ENCODE results near the gene RASSF5.
"Not testable (repeated sequence)": the region's sequence is repeated elsewhere in the genome, so short reads cannot be mapped to it uniquely, and the experiment has no call there.

RASSF5 gene

GRCh38 chr1:206600527-206600926 is 93.2 kb downstream of the RASSF5 start:
- Mint-ChIP-seq H3K4me3 (no peak overlapping the region), H3K4me1 (no peaks in the 10 kb centered on the region), H3K36me3 (peaks cover 100% of the 10 kb centered on the region), H3K27ac (no peak overlapping the region), H3K9me3 (no peaks in the 10 kb centered on the region)
- no peak for ATAC-seq
- DNase-seq (ENCODE audit: low spot score in 2 of 2) = no peak

- Mint-ChIP-seq H3K36me3 (peaks cover 98% of the 10 kb centered on the region), H3K27ac (no peak overlapping the region), H3K4me1 (peaks cover 18% of the 10 kb centered on the region), H3K4me3 (no peak overlapping the region), H3K9me3 (no peaks in the 10 kb centered on the region)
- no peak for ATAC-seq
- no peak for DNase-seq (ENCODE audit: low spot score in 2 of 2)
Measured at GRCh38 chr1:206604861-206605260, 97.5 kb downstream of the RASSF5 start.

GRCh38 chr1:206606867-206607266 is 99.5 kb downstream of the RASSF5 start:
- Mint-ChIP-seq H3K4me3 (no peak overlapping the region), H3K4me1 (peaks cover 34% of the 10 kb centered on the region), H3K27ac (no peak overlapping the region), H3K9me3 (no peaks in the 10 kb centered on the region), H3K36me3 (peaks cover 98% of the 10 kb centered on the region)
- ATAC-seq (no peak), DNase-seq (ENCODE audit: low spot score in 2 of 2) (no peak)

- H3K4me1 Mint-ChIP-seq = peaks cover 37% of the 10 kb centered on the region
- H3K9me3 Mint-ChIP-seq = no peaks in the 10 kb centered on the region
- peaks cover 87% of the 10 kb centered on the region for H3K36me3 Mint-ChIP-seq
- DNase-seq (ENCODE audit: low spot score in 2 of 2) = peak; percentile 43 to 79
- ATAC-seq = no peak
- H3K4me3 Mint-ChIP-seq = peak overlapping the region; percentile 44
- peak overlapping the region; percentile 87 for H3K27ac Mint-ChIP-seq
Measured at GRCh38 chr1:206608108-206608698, 100.9 kb downstream of the RASSF5 start.

- Mint-ChIP-seq H3K9me3 (no peaks in the 10 kb centered on the region), H3K4me1 (peaks cover 37% of the 10 kb centered on the region), H3K4me3 (peak overlapping the region; percentile 44), H3K36me3 (peaks cover 75% of the 10 kb centered on the region), H3K27ac (peak overlapping the region; percentile 87)
- no peak for DNase-seq (ENCODE audit: low spot score in 2 of 2)
- ATAC-seq = peak; percentile 20
Measured at GRCh38 chr1:206609229-206609991, 102.1 kb downstream of the RASSF5 start.

GRCh38 chr1:206612129-206612876 is 105.0 kb downstream of the RASSF5 start, which contains the start of gene EIF2D:
TSS of gene EIF2D (minus strand) at chr1:206612465. CDS start at chr1:206612342, 123 bp downstream.
- peak; percentile 97 for ATAC-seq
- no peaks in the 10 kb centered on the region for H3K9me3 Mint-ChIP-seq
- peak within 1 kb of the TSS; percentile 93 for H3K4me3 Mint-ChIP-seq
- peaks cover 49% of the 10 kb centered on the region for H3K36me3 Mint-ChIP-seq
- peak within 1 kb of the TSS; percentile 98 for H3K27ac Mint-ChIP-seq
- DNase-seq (ENCODE audit: low spot score in 2 of 2) = peak; percentile 97 to 98
- H3K4me1 Mint-ChIP-seq = peaks cover 37% of the 10 kb centered on the region

GRCh38 chr1:206626396-206626795 is 119.1 kb downstream of the RASSF5 start:
- not testable (repeated sequence) for ATAC-seq; H3K4me1 Mint-ChIP-seq; H3K27ac Mint-ChIP-seq; DNase-seq (ENCODE audit: low spot score in 2 of 2); H3K36me3 Mint-ChIP-seq; H3K9me3 Mint-ChIP-seq; H3K4me3 Mint-ChIP-seq

- DNase-seq (ENCODE audit: low spot score in 2 of 2) (no peak), ATAC-seq (no peak)
- Mint-ChIP-seq H3K4me1 (no peaks in the 10 kb centered on the region), H3K4me3 (no peak overlapping the region), H3K9me3 (no peaks in the 10 kb centered on the region), H3K27ac (no peak overlapping the region), H3K36me3 (no peaks in the 10 kb centered on the region)
Measured at GRCh38 chr1:206628916-206629315, 121.6 kb downstream of the RASSF5 start.

- DNase-seq (ENCODE audit: low spot score in 2 of 2) = no peak
- H3K9me3 Mint-ChIP-seq = no peaks in the 10 kb centered on the region
- H3K36me3 Mint-ChIP-seq = no peaks in the 10 kb centered on the region
- H3K27ac Mint-ChIP-seq = no peak overlapping the region
- ATAC-seq = no peak
- peaks cover 10% of the 10 kb centered on the region for H3K4me1 Mint-ChIP-seq
- no peak overlapping the region for H3K4me3 Mint-ChIP-seq
Measured at GRCh38 chr1:206631085-206631509, 123.8 kb downstream of the RASSF5 start.

GRCh38 chr1:206633708-206634121 is 126.4 kb downstream of the RASSF5 start:
- no peaks in the 10 kb centered on the region for H3K9me3 Mint-ChIP-seq
- ATAC-seq = no peak
- no peak overlapping the region for H3K27ac Mint-ChIP-seq
- DNase-seq (ENCODE audit: low spot score in 2 of 2) = no peak
- H3K4me1 Mint-ChIP-seq = peaks cover 21% of the 10 kb centered on the region
- H3K36me3 Mint-ChIP-seq = peaks cover 5% of the 10 kb centered on the region
- no peak overlapping the region for H3K4me3 Mint-ChIP-seq

GRCh38 chr1:206634365-206635079 is 127.2 kb downstream of the RASSF5 start:
- Mint-ChIP-seq H3K36me3 (peaks cover 12% of the 10 kb centered on the region), H3K27ac (peak overlapping the region; percentile 80), H3K4me1 (peaks cover 21% of the 10 kb centered on the region), H3K4me3 (peak overlapping the region; percentile 81), H3K9me3 (no peaks in the 10 kb centered on the region)
- DNase-seq (ENCODE audit: low spot score in 2 of 2) (peak; percentile 56 to 87), ATAC-seq (no peak)

- peak; percentile 97 for ATAC-seq
Measured at GRCh38 chr1:206635080-206635977, 128.0 kb downstream of the RASSF5 start, which contains the start of gene DYRK3. TSS of gene DYRK3 (plus strand) at chr1:206635536. CDS start at chr1:206635704, 168 bp downstream.

GRCh38 chr1:206635978-206636345 is 128.6 kb downstream of the RASSF5 start:
- Mint-ChIP-seq H3K9me3 (no peaks in the 10 kb centered on the region), H3K27ac (peak overlapping the region; percentile 80), H3K4me1 (peaks cover 21% of the 10 kb centered on the region), H3K36me3 (peaks cover 12% of the 10 kb centered on the region), H3K4me3 (peak overlapping the region; percentile 81)
- ATAC-seq (no peak), DNase-seq (ENCODE audit: low spot score in 2 of 2) (no peak)

More at GRCh38 chr1:206635080-206635977, 128.0 kb downstream of the RASSF5 start, which contains the start of gene DYRK3:
- Mint-ChIP-seq H3K4me3 (peak within 1 kb of the TSS; percentile 81), H3K9me3 (no peaks in the 10 kb centered on the region), H3K4me1 (peaks cover 21% of the 10 kb centered on the region), H3K36me3 (peaks cover 12% of the 10 kb centered on the region), H3K27ac (peak within 1 kb of the TSS; percentile 80)
- peak; percentile 89 to 97 for DNase-seq (ENCODE audit: low spot score in 2 of 2)

GRCh38 chr1:206636671-206637070 is 129.3 kb downstream of the RASSF5 start:
- ATAC-seq = no peak
- Mint-ChIP-seq H3K36me3 (peaks cover 12% of the 10 kb centered on the region), H3K9me3 (no peaks in the 10 kb centered on the region), H3K4me3 (peak overlapping the region; percentile 81), H3K27ac (no peak overlapping the region), H3K4me1 (peaks cover 21% of the 10 kb centered on the region)
- no peak for DNase-seq (ENCODE audit: low spot score in 2 of 2)
